Fibroblast of lung (primary cell): ENCODE data around the gene UBR4. TPM values are rescaled to one million over a fixed set of nuclear protein-coding genes. Genes with fewer than 3 reads are reported as not detected.

ENCODE experiments used
- DNase-seq, 2 donors: peaks; one replicate each; pipeline versions ENCODE4 v3.0.0 to v3.0.0-alpha.2; 2010; ENCODE audit warnings: low read depth in 2 of 2
- H2AFZ ChIP-seq: 2 replicates; pipeline ENCODE4 v1.5.1; 2012; ENCODE audit warnings: low read length, control low read depth, inconsistent platforms
- H3K27ac ChIP-seq: 2 replicates; pipeline ENCODE4 v1.5.1; 2011; ENCODE audit warnings: low read length, control low read depth; ENCODE audit not compliant: insufficient read depth
- H3K27me3 ChIP-seq: 2 replicates; pipeline ENCODE4 v1.5.1; 2011; ENCODE audit warnings: mild to moderate bottlenecking, low read length; ENCODE audit not compliant: control insufficient read depth, insufficient read depth
- H3K36me3 ChIP-seq: 2 replicates; pipeline ENCODE4 v1.5.1; 2011; ENCODE audit warnings: low read length; ENCODE audit not compliant: control insufficient read depth, insufficient read depth
- H3K4me1 ChIP-seq: 2 replicates; pipeline ENCODE4 v1.5.1; 2011; ENCODE audit warnings: low read length; ENCODE audit not compliant: control insufficient read depth, insufficient read depth; ENCODE audit errors: extremely low read depth
- H3K4me2 ChIP-seq: 2 replicates; pipeline ENCODE4 v1.5.1; 2011; ENCODE audit warnings: low read length, control low read depth; ENCODE audit not compliant: insufficient read depth; ENCODE audit errors: extremely low read depth
- H3K4me3 ChIP-seq, 4 experiments: fragments of 200-600 bp in 1 of 4; sonication (generic) in 1 of 4; replicated peaks in 1 of 4; 2 replicates each; pipeline ENCODE4 v1.5.1; 2011 to 2016; ENCODE audit warnings: low read length in 4 of 4, low read depth in 3 of 4, mild to moderate bottlenecking in 3 of 4, control low read depth in 2 of 4, inconsistent platforms in 1 of 4, mixed read lengths in 1 of 4; ENCODE audit not compliant: insufficient read depth in 1 of 4; ENCODE audit errors: control extremely low read depth in 1 of 4
- H3K79me2 ChIP-seq: 2 replicates; pipeline ENCODE4 v1.5.1; 2012; ENCODE audit warnings: mild to moderate bottlenecking, low read length, inconsistent platforms; ENCODE audit not compliant: control insufficient read depth, insufficient read depth
- H3K9ac ChIP-seq: 2 replicates; pipeline ENCODE4 v1.5.1; 2011; ENCODE audit warnings: mild to moderate bottlenecking, low read length, control low read depth; ENCODE audit not compliant: insufficient read depth
- H3K9me3 ChIP-seq: 2 replicates; pipeline ENCODE4 v1.5.1; 2012; ENCODE audit warnings: low read depth, low read length; ENCODE audit not compliant: control insufficient read depth, insufficient read depth
- H4K20me1 ChIP-seq: 2 replicates; pipeline ENCODE4 v1.5.1; 2011; ENCODE audit warnings: low read length; ENCODE audit not compliant: control insufficient read depth, insufficient read depth; ENCODE audit errors: extremely low read depth
- CTCF ChIP-seq, 2 donors: IDR thresholded peaks in 1 of 2; conservative IDR thresholded peaks in 1 of 2; 1 replicate in 1 of 2; 2 replicates in 1 of 2; pipeline ENCODE4 v1.5.1; 2011 to 2012; ENCODE audit warnings: low read length in 2 of 2, control low read depth in 1 of 2, inconsistent platforms in 1 of 2, low read depth in 1 of 2, mild to moderate bottlenecking in 1 of 2
- EZH2 ChIP-seq: IDR thresholded peaks from 2 replicates; pipeline ENCODE4 v1.5.1; 2012; ENCODE audit warnings: low read length, control low read depth, mild to moderate bottlenecking; ENCODE audit errors: missing control alignments
- polyA plus RNA-seq, 2 donors: library from polyadenylated mRNA; depleted of rRNA in 1 of 2; stranded (reverse) in 1 of 2; unstranded in 1 of 2; fragments of >200 nt; gene quantifications; 2 replicates each; pipeline ENCODE4 v1.2.1, GENCODE V29; 2011 to 2012; ENCODE audit warnings: missing spikeins in 1 of 2
- total RNA-seq: library from RNA; depleted of rRNA; stranded (reverse); fragments of >200 nt; gene quantifications from 2 replicates; pipeline ENCODE4 v1.2.1, GENCODE V29; 2014

The UBR4 gene
- total and polyA plus RNA-seq, 2 donors (not counting 1 experiment from before 2014, with no cell fraction given): 32.0 to 164 TPM

- Histone ChIP-seq H4K20me1 (no peaks in the 10 kb centered on the region), H3K79me2 (no peaks in the 10 kb centered on the region), H3K4me1 (no peaks in the 10 kb centered on the region), H3K9ac (no peak overlapping the region), H2AFZ (no peak overlapping the region), H3K27me3 (no peaks in the 10 kb centered on the region), H3K27ac (no peak overlapping the region), H3K9me3 (no peaks in the 10 kb centered on the region), H3K36me3 (peaks cover 31% of the 10 kb centered on the region), H3K4me3 (no peak overlapping the region), H3K4me2 (no peak overlapping the region)
- DNase-seq: no peak
- TF ChIP-seq EZH2 (no peak), CTCF (conservative IDR thresholded peaks at IDR 0.05 in 1 of 2, IDR thresholded peaks at IDR 0.05 in 1 of 2; ENCODE audit: low read depth in 1 of 2, low read length in 2 of 2) (no peak)
Measured at GRCh38 chr1:19115082-19115808, 94.8 kb downstream of the UBR4 start.

DNA sequence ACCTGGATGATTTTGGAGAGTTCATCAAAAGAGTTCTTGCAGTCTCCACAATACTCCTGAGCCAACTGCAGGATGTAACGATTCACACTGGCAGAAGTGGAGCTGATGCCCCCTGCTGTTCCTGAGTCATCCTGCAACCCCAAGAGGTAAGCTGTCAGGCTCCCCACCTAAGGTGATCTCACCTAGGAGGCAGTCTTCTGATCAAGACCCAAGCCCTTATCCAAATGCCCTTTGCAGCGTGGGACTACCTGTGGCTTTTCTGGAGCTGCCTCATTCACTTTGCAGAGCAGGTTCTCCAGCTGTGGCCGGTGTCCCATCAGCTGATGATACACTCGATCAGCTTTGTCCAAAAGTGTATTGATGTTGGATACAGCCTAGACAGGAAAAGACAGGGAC is 96.4 kb downstream of the UBR4 start:
- no peak overlapping the region for H3K4me3 ChIP-seq
- no peak for TF ChIP-seq EZH2
- TF ChIP-seq CTCF (conservative IDR thresholded peaks at IDR 0.05 in 1 of 2, IDR thresholded peaks at IDR 0.05 in 1 of 2; ENCODE audit: low read depth in 1 of 2, low read length in 2 of 2): peak; percentile 35 to 56
- H3K36me3 ChIP-seq: peaks cover 39% of the 10 kb centered on the region
- H2AFZ ChIP-seq: no peak overlapping the region
- H3K27me3 ChIP-seq: no peaks in the 10 kb centered on the region
- no peak overlapping the region for H3K9ac ChIP-seq
- H3K9me3 ChIP-seq: no peaks in the 10 kb centered on the region
- H3K79me2 ChIP-seq: no peaks in the 10 kb centered on the region
- peak; percentile 19 to 25 for DNase-seq
- no peaks in the 10 kb centered on the region for H4K20me1 ChIP-seq
- no peak overlapping the region for H3K4me2 ChIP-seq
- no peak overlapping the region for H3K27ac ChIP-seq
- no peaks in the 10 kb centered on the region for H3K4me1 ChIP-seq

DNA sequence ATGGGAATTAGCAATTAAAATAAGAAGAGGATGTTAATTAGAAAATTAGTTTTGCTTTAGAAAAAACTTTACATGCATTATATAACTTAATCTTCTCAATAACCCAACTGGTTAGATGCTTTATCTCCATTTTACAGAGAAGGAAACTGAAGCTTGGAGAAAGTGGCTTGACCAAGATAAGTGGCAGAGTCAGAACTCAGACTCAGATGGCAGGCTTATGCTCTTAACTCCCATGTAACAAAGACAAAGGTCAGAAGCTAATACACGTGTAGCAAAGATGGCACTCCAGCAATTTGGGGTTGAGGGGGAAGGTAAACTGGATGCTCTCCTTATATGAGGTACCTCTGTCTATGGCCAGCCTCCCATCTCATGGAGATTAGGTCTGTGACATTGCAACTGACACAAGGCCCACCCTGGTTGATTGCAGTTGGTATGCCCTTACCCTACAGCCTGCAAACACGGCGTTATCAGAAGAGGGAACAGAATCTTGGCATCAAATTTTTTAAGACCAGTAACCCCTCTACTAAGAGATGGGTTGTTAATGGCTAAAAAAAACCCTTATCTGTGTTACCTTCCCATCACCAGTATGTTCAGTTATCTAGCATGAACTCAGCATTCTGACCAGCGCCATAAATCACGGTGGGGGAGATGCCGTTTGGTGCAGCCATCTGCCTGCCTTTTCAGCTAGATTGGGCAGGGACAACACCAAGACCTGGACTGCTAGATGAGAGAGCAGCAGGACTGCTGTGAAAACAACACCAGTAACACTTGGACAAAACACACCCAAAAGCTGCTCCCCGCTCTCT is 97.0 kb downstream of the UBR4 start:
- Histone ChIP-seq H2AFZ (no peak overlapping the region), H3K9ac (no peak overlapping the region), H3K27me3 (no peaks in the 10 kb centered on the region)

More for the DNA sequence above, 97.0 kb downstream of the UBR4 start:
- no peaks in the 10 kb centered on the region for H3K4me1 ChIP-seq
- no peak overlapping the region for H3K27ac ChIP-seq
- TF ChIP-seq CTCF (conservative IDR thresholded peaks at IDR 0.05 in 1 of 2, IDR thresholded peaks at IDR 0.05 in 1 of 2; ENCODE audit: low read depth in 1 of 2, low read length in 2 of 2): no peak
- no peak for TF ChIP-seq EZH2
- H3K4me2 ChIP-seq: no peak overlapping the region
- H3K36me3 ChIP-seq: peaks cover 43% of the 10 kb centered on the region
- no peaks in the 10 kb centered on the region for H4K20me1 ChIP-seq
- H3K4me3 ChIP-seq: no peak overlapping the region
- no peaks in the 10 kb centered on the region for H3K79me2 ChIP-seq
- H3K9me3 ChIP-seq: no peaks in the 10 kb centered on the region
- no peak for DNase-seq
